HG02642 (cell line): Measurements from ENCODE around the gene TKT.

Source experiments
- ATAC-seq: cut with Tn5 transposase; IDR thresholded peaks from one replicate; pipeline ENCODE4 v1.9.1; 2021; ENCODE audit warnings: mild to moderate bottlenecking; ENCODE audit not compliant: unreplicated experiment, poor library complexity

TKT gene

DNA sequence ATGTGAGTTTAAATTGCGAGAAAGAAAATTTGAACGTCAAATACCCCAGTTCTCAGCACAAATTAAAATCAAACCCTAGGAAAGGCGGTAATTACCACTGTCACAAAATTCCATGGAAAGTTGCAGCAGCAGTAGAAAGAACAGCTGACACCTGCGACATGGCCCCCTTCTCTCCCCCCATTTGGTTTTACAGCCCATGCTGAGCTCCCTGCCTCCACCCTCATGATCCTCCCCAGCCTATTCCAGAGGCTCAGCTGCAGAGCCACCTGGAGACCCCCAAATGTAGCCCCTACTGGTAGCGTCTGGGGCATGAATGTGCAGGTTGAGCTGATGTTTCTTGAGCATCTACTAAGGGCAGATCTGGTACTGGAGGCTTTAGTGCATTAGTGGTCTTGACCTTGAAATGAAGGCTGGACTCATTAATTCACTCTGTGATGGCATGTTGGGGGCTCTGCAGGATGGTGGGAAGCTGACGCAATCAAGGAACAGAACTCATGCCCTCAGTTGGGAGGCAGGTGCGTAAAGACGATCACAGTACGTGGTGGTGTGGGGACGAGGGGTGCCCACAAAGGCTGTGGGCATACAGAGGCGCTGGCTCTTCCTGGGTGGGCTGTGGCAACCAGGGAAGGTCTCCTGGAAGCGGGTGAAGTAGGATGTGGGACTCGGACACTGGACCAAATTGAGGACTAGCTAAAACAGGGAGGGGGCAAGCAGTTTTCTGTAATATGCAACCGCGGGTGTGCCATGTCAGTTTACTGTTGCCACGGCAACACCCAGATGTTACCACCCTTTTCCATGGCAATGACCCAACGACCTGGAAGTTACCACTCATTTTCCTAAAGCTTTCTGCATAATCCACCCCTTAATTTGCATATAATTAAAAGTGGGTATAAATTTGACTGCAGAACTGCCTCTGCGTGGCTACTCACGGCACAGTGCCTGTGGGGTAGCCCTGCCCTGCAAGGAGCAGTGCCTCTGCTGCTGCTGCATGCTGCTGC, 55.0 kb downstream of the TKT start:
- ATAC-seq, result no peak

DNA sequence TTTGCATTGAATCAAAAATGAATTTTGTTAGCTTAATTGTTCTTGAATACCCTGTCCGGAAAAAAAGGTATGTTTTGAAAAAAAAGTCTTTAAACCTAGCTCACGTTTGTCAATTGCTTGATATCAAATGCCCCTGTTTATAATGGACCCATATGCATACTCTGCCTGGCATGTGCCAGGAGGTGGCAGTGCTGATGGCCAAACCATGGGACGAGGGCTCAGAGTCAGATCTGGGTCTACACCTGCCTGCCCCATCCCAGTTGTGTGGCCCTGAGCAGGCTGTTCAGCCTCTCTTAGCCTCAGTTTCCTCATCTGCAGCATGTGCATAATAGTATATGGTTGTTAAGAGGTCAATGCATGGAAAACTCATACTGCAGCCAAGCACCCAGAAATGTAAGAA, 56.0 kb downstream of the TKT start:
- ATAC-seq, result no peak

DNA sequence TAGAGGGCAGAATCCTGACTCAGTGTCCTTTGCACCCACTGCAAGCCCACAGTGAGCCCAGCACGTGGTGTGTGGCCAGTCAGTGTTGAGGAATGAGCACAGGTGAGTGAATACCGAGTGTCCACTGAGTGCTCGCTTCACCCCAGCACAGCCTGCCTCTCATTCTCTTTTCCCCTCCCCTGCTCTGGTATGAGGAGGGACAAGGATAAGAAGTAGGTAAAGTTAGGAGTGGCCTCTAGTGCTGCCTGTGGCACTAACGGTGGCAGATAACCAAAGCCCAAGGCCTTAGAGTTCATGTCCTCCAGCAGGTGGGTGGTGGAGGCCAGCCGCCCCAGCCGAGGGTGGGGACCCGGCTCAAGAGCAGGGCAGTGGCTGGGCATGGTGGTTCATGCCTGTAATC, 56.8 kb downstream of the TKT start:
- ATAC-seq, result no peak

DNA sequence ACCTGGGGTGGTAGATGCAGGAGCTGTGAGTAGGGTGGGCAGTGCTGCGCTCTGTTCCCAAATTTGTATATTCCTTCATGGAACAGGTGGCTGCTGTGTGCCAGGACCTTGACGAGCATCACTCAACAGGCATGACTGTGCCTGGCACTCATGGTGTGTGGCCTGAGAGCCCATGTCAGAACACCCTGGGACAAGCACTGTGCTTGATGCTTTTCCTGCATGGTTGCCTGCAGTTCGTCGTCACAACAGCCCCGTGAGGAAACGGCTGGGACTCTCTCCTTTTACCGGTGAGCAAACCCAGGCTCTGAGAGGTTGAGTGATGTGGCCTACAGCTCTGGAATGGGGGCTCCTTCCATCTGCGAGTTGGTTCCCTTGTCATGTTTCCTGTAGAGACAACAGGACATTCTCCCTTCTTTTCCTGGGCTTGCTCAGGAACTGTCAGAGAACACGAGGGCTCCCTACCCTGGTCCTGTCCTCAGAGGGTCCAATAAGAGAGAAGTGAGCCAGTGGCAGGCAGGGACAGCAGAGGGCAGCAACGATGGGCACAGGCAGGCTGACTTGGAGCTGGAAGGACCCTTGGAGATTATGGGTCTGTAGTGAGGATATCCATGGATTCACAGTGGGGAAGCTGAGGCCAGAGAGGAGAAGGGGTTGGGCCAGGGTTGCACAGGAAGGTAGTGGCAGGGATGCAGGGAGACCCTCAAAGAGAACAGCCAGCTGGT, 57.4 kb downstream of the TKT start:
- ATAC-seq, result no peak

DNA sequence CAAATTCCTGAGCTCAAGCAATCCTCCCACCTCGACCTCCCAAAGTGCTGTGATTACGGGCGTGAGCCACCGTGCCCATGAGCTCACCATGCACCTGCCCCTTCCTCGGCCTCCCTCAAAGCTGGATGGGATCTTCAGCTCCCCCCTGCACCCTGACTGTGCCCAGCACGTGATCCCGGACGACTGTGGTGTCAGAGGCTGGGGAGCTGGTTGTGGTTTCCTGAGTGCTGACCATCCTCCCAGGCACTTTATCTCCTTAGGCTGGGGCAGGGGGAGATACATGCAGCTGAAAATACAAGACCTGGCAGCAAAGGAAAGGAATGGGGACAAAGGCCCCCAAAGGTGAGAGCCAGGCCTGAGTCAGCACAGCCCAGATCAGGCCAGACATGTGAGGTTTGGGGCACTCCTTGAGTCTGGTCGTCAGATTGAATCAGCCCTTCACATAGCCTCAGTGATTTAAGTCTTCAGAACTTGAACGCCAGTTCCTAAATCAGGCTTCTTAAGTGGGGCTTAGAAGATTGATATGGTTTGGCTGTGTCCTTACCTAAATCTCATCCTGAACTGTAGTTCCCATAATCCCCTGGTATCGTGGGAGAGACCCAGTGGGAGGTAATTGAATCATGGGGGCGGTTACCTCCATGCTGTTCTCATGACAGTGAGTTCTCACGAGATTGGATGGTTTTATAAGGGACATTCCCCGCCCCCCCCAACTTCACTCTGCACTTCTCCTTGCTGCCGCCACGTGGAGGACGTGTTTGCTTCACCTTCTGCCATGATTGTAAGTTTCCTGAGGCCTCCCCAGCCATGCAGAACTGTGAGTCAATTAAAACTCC, 59.0 kb downstream of the TKT start:
- peak; percentile 34 for ATAC-seq

DNA sequence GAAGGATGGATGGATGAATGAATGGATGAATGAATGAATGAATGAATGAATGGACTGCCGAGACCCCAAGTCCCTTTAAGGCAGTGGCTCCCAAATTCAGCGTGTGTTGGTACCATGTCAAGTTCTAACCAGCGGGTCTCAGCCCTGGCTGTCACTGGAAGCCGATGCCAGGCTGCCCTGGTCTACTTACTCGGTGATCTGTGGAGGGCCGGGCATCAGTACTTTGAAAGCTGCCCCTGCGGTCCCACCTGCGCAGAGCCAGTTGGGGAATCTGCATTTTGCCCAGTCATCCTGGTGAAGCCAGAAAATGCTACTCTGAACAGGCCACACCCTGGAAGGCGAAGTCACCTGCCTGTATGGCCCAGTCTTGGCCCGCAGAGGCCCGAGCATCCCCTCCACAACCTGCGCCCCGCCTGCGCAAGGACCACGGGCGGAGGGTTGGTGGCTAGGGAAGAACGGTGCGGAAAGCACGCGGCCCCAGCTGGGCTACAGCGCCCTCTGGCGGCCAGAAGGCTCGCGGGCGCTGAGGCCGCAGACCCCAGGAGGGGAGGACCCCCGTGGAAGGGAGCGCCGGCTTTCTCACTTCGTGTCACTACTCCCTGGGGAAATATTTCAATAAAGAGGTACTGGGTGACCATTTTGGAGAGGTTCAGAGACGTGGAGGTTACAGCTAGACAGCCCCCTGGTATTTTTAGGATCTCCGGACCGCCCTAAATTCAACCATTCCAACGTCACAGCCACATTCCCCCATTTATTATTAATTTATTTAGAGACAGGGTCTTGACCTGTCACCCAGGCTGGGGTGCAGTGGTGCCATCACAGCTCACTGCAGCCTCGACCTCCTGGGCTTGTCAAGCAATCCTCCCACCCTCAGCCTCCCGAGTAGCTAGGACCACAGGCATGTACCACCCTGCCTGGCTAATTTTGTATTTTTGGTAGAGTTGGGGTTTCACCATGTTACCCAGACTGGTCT, 59.9 kb downstream of the TKT start:
- ATAC-seq, result peak; percentile 33

DNA sequence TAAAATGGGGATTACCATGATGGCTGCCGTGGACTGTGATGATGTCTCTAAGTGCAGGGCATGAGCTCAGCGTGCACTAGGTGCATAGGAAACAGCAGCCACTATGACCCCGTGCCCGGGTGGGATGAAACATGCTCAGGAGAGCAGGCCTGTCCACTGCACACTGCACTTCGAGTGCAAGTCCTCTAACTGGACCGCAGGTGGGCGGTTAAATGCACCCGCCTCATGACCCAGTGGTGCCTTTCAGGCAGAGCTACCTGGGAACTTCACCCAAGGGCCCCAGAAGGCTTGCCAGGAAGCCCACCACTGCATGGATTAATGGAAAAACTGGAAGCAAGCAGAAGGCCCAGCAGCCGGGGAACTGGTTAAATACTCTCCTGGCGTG, 60.8 kb downstream of the TKT start:
- ATAC-seq, result no peak

DNA sequence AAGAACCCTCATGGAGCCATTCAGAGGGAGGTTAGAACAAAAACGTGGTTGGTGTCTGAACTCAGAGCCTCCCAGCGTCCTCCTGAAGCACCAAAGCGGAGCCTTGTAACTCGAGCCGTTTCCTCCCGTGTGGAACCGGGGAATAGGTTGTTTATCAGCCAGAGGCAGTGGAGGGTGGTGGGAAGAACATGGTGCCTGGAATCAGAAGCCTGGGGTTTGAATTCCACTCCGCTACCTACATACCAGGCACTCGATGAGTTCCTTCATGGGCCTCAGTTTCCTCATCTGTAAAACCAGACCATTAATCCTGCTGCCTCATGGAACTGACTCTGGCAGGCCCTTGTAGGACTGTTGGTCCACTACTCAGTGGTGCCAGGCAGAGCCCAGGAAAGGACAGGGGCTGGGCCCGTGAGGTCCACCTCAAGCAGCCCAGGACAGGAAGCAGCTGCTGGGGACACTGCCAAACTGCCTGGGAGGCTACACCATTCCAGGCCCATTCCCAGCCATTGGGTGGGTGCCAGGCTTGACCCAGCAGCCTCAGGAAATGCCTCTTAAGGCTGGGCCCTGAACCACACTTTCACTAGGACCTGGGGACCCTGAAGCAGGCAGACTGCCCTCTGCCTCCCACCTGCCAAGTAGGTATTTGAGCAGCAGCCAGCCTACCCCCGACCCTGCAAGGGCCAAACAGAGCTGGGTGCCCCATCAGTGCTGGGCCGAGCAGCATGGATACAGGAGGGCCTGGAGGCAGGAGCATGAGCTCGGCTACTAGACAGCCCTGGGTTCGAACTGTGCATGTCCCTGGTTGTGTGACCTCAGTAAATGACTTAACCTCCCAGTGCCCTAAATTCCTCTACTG, 61.4 kb downstream of the TKT start:
- no peak for ATAC-seq

DNA sequence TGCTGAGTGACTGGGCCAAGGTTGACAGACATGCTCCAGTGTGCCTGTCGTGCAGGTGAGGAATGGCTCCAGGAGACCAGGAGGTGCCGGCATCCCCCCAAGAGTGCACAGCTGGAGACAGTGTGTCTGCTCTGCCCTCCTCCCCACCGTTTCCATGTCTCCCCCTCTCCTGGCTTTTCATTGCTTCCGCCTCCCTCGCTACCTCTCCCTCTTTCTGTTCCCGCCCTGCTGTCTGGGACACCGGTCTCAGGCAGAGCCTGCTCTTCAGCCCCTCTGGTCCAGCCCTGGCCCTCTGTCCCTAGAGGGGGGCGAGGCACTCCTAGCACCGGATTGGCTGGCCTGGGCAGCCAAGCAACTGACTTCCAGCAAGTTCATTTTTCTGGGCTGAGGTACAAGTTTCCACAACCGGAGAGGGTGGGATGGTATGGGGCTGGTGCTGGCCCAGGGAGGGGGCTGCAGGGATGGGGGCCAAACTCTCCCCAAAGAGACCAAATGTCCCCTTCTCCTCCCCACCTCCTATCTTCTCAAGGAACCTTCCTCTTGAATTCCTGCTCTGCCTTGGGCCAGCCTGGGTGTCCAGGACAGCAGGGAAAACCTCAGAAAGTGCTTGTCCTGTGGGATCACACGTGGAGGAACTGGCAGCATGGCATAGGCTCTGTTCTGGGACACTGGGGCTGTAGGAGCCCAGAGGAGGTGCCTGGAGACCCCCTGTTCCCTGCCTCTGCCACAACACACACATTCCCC, 62.2 kb downstream of the TKT start:
- no peak for ATAC-seq

DNA sequence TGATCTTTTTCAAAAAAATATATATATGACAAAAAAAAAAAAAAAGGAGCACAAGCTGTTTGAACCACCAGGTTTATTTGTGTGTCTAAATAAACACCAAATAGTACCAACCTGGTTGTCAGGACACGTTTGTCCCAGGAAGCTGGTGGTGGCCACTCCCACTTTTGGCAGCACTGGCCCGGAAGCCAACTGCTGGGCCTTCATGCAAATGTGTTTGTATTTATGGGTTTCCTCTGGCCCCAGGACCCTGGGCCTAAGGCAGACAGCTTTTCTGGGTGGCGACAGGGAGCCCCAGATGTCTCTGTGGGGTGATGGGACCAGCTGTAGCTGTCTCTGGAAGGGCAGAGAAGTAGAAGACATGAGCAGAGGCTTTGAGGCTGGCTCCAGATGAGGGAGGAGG, 63.2 kb downstream of the TKT start:
- peak; percentile 52 for ATAC-seq

DNA sequence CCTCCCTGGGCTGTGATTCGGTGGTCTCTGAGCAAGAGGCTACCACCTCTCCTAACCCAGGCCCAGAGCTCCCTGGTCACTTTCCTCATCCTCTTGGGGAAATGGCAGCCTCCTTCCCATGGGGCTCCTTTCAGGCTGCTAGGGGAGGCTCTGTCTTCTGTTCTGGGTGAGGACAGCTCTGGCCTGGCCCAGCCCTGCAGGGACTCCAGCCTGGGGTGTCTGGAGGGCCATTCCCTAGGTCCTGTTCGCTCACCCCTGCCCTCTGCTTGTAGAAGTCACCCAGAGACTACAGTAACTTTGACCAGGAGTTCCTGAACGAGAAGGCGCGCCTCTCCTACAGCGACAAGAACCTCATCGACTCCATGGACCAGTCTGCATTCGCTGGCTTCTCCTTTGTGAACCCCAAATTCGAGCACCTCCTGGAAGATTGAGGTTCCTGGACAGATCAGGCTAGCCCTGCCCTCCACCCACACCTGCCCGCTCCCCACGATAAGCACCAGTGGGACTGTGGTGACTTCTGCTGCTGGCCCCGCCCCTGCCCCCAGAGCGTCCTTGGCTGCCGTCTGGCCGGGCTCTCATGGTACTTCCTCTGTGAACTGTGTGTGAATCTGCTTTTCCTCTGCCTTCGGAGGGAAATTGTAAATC, 63.9 kb downstream of the TKT start:
- no peak for ATAC-seq

DNA sequence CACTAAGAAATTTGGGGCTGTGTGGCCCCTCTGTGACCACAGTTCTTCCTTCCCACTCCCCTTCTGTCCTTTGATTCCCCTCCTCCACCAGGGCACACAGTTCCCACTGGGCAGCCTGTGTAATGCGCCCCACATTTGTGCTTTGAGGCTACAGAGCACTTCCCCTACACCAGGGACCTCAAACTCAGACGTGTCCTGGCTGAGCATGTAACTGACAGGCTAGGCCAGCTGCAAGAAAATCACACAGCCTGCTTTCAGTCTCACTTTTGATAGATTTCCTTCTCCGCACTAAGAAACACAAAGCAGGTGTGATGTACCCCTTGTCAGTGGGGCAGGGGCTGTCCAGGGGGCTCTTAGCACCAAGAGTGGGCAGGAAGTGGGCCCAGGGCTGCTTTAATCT, 65.2 kb downstream of the TKT start:
- ATAC-seq, result peak; percentile 32

DNA sequence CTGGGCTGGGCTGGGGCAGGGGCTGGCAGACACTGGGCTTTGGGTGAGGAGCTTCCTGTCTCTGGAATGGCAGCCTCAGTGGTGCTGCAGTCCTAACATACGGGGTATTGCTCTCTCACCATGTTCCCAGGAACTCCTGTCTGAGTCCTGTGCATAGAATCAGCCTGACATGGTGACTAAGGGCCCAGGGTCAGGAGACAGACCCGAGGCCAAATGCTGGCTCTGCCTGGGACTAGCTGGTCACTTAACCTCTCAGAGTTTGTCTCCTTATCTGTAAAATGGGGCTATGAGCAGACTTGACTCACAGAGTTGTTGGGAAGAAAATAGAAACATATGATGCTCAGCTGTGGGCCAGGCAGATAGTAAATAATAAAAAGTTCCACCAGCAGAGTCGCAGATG, 66.5 kb downstream of the TKT start:
- no peak for ATAC-seq

DNA sequence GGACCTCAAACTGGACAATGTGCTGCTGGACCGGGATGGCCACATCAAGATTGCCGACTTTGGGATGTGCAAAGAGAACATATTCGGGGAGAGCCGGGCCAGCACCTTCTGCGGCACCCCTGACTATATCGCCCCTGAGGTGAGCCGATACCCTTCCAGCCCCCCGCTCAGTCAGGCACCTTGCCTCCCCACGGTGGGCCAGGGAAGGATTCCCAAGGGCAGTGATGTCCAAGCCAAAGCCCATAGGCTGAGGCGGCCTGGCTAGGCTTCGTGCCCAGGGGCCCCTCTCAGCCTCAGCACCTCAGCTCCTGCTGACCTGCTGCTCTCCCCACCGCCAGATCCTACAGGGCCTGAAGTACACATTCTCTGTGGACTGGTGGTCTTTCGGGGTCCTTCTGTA, 67.1 kb downstream of the TKT start:
- ATAC-seq, result no peak

DNA sequence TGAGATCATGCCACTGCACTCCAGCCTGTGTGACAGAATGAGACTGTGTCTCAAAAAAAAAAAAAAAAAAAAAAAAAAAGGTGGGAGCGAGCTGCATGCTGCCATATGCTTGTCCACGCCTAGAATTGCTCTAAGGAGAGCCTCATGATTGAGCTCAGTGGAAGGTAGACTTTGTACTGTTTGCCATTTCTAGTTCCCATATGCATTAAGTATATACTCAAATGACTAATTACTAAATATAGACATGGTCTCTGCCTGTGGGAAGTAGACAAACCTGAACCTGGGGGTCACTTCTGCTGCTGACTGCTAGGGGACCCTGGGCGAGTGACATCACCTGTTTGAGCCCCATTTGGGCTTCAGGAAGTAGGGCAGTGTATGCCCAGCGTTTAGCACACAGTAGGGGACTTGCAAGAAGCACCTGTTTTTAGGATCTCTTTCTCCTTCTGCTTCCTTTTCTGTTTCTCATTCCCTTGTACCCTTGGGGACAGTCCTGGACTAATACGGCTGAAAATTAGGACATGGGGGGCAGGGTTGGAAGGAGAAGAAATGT, 67.6 kb downstream of the TKT start:
- ATAC-seq, result no peak

DNA sequence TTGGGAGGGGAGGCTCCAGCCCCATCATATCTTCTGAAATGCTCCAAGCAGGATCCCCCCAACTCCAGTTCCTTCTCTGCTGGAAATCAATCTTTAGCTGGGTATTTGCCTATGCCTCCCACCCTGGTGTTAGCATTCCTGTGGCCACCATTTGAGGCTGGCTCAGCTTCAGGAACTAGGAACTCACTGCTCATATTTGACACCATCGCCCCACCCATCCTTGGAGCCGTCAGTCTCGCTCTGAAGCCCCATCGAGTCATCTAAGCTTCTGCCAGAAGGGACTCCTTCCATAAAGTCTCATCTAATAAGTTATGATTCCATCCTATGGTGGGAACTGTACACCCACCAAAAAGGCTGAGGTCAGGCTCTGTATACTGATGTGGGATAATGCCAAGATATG, 68.4 kb downstream of the TKT start:
- ATAC-seq, result no peak

DNA sequence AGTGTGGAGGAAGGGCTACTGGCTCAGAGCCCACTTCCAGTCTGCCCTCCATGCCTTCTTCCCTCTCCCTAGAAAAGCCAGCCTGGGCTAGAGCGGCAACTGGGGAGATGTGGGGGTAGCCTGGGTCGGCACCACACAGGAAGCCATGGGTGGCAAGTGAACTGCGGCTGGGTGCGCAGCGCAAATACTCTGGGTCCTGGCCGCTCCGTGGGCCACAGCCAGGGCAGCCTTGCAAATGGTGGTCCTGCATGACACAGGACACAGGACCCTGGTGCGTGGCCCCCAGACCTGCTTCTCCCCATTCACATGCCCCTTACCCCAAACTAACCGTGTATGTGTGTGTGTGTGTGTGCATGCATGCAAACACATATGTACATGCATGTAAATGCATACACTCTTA, 69.1 kb downstream of the TKT start:
- no peak for ATAC-seq
